GM18505 (cell line): ENCODE results near the gene SCGB1A1.

Experiments
- ATAC-seq: cut with Tn5 transposase; IDR thresholded peaks from one replicate; pipeline ENCODE4 v1.9.1; 2021; ENCODE audit not compliant: unreplicated experiment
- POLR2A ChIP-seq: IDR thresholded peaks from 4 replicates; pipeline ENCODE4 v1.6.1; 2011; ENCODE audit warnings: borderline replicate concordance; ENCODE audit not compliant: insufficient read depth, insufficient read length; ENCODE audit errors: extremely low read depth

The SCGB1A1 gene

GRCh38 chr11:62401811-62402210, 17.0 kb upstream of the SCGB1A1 start:
- ATAC-seq, result no peak
- TF ChIP-seq POLR2A, result no peak

DNA sequence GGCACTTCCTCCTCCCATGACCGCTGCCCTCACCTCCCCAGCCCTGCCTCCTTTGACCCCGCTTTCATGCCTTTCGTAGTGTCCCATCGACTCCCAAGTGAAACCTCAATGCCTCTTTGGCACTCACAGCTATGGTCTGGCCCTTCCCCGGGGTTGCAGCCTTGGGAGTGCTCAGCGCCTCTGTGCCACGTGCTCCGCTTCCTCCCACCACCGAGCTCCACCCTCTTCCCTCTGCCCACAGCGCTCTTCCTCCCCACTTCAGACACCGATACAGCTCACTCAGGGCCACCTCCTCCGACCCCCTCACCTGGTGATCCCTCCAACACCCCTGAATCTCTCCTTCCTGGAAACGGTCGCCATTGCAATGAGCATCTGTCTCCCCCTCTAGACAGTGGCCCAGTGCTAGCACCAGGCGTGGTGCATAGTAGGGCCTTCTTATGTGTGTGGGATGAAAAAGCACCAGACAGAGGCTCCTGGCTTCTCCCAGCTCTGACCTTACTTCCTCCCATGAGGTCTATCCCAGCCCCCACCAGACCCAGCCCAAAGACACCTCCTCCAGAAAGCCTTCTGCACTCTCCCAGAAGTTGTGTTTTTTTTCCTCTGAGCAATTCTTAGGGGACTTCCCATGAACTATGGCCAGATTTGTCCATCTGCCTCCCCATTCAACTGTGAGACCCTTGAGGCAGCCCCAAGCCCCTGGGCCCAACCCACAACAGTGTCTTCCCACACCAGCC, 16.4 kb upstream of the SCGB1A1 start:
- no peak for ATAC-seq
- TF ChIP-seq POLR2A, result no peak

GRCh38 chr11:62402960-62403730, 15.7 kb upstream of the SCGB1A1 start:
- ATAC-seq, result no peak
- no peak for TF ChIP-seq POLR2A

GRCh38 chr11:62404435-62404834, 14.4 kb upstream of the SCGB1A1 start:
- no peak for ATAC-seq

GRCh38 chr11:62404901-62405300, 13.9 kb upstream of the SCGB1A1 start:
- TF ChIP-seq POLR2A, result no peak
- ATAC-seq, result no peak

More at GRCh38 chr11:62404435-62404834, 14.4 kb upstream of the SCGB1A1 start:
- TF ChIP-seq POLR2A, result no peak

DNA sequence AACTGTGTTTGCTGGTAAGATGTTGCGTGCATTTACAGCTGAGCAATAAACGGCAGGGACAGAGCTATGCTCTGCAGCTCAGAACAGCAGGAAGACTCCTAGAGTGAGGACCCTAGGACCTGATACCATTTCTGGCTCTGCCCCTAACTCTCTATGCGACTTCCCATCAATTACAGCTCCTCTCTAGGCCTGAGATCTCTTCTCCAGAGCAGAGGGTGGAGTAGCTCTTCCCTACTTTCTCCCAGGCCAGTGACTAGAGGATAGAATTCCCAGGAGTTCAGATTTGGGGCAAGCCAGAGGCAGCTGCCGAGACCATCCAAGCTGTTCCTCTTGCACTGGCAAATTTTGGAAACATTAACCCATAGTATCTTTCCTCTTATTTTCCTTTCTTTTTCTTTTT, 12.8 kb upstream of the SCGB1A1 start:
- ATAC-seq, result no peak

DNA sequence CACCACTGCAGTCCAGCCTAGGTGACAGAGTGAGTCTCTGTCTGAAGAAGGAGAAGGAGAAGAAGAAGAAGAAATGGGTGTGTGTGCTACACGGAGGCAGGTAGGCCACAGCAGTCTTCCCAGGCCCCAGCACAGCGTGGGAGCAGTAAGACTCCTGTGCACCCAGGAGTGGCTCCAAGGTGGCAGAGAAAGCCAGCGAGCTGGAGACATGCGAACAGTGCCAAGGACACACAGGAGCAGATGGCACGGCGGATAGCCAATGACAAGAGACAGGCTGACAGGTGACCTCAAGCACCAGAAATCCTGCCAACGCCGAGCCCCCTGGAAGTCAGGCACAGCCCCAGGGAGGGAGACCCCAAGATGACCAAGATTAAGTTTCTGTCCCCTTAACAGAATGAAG, 9.0 kb upstream of the SCGB1A1 start:
- TF ChIP-seq POLR2A, result no peak
- no peak for ATAC-seq

More for the DNA sequence above, 12.8 kb upstream of the SCGB1A1 start:
- TF ChIP-seq POLR2A, result no peak

- no peak for TF ChIP-seq POLR2A
- no peak for ATAC-seq
Measured at GRCh38 chr11:62410972-62411371, 7.9 kb upstream of the SCGB1A1 start.

DNA sequence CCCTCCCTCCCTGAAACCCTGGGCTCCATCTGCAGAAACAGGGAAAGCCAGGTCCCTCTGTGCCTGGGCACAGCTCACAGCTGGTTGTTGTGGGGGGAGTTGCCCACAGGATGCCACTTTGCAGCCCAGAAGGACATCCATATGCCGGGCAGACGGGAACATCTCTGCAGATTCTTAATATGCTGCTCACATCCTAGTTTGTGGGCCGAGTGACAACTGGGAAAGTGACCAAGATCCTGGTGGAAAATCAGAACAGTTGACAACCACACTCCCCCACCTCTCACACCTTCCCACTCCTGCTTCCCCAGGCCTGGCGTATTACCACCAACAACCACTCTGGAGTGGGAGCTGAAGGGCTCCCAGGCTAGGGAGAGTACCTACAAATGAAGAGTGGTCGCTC, 7.3 kb upstream of the SCGB1A1 start:
- no peak for ATAC-seq
- no peak for TF ChIP-seq POLR2A

- TF ChIP-seq POLR2A, result no peak
- ATAC-seq, result no peak
Measured at GRCh38 chr11:62413060-62413696, 5.7 kb upstream of the SCGB1A1 start.

GRCh38 chr11:62416596-62416995, 2.2 kb upstream of the SCGB1A1 start:
- TF ChIP-seq POLR2A, result no peak
- no peak for ATAC-seq

- no peak for TF ChIP-seq POLR2A
- ATAC-seq, result no peak
Measured at GRCh38 chr11:62418136-62418535, 697 bp upstream of the SCGB1A1 start.

DNA sequence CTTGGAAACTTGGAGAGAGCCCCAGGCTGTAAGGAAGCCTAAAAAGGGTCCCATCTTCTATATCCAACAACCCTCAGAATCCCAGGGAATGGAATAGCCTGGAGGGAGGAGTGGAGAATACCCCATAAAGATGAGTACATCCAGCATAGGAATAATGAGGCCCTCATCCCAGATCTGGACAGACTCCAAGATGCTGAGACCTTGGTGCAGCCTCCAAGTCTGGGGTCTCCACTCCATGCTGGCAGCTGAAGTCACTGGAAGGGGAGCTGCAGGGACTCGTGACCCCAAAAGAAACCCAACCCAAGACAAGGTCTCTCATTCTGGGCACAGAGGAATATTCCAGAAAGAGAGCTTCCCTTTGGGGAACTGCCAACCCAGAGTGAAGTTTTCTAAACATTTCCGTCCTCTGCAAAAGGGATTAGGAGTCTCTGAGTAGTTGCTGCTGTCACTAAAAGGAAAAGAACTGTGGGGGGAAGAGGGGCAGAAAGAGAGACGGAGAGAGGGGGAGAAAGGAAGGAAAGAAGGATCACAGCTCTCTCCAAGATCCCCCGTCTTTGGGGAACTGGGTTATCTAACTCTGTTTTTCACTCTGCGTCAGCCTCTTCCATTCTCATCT, 589 bp downstream of the SCGB1A1 start:
- ATAC-seq, result no peak
- TF ChIP-seq POLR2A, result no peak

- no peak for TF ChIP-seq POLR2A
- no peak for ATAC-seq
Measured at GRCh38 chr11:62419943-62420342, 1.1 kb downstream of the SCGB1A1 start.

- ATAC-seq, result no peak
- no peak for TF ChIP-seq POLR2A
Measured at GRCh38 chr11:62420882-62421281, 2.0 kb downstream of the SCGB1A1 start.
